Right ventricle myocardium superior (tissue), 1 donor: ENCODE data around the gene IRX2. TPM values are rescaled to one million over a fixed set of nuclear protein-coding genes. Genes with fewer than 3 reads are reported as not detected.

Experiments used
- ATAC-seq: fragments of 200-7000 bp; cut with Tn5 transposase; one replicate; pipeline ENCODE4 v1.9.1; 2020; ENCODE audit warnings: mild to moderate bottlenecking; ENCODE audit not compliant: poor library complexity
- DNase-seq: peaks from one replicate; pipeline ENCODE4 v3.0.0-alpha.2; 2020
- intact Hi-C: fragments of 100-400 bp; cut with DNase I; formaldehyde crosslinking; loops from one replicate; pipeline ENCODE4 v1.11.2; 2022
- total RNA-seq: library from RNA; stranded (reverse); fragmentation: NEBNext Ultra II Directional; extraction: Animal tissue kit (Norgen Biotek cat#: 25700); gene quantifications from one replicate; pipeline ENCODE4 v1.2.1, GENCODE V29; 2021
- donor health status: DM: no; HTN: yes; CAD: no; lungs with severe emphysema.

The IRX2 gene
- total RNA-seq, 1 donor from 2014 or later = 5.6 TPM

- DNase-seq = no peak
- intact Hi-C loops = no loop called here
These were observed 25.3 kb downstream of the IRX2 start for GRCh38 chr5:2725980-2726765.

DNA sequence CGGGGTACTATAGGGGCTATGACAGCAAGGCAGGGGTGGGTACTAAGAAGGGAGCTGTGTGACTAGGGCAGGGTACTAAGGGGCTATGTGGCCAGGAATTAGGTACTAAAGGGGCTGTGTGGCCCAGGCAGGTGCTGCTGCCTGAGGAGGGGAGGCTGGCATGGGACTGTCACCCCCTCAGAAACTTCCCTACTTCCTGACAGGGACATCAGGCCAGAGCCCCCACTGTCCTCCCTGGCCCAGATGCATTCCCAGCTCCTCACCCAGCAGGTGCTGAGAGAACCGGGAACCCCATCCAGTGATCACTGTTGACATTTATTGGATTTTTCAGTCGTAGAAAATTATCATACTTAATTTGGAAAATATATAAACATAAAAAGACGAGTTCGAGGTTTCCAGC lies 26.6 kb downstream of the IRX2 start:
- ATAC-seq (no peak), DNase-seq (no peak)
- intact Hi-C loops = no loop called here

More at GRCh38 chr5:2725980-2726765, 25.3 kb downstream of the IRX2 start:
- no peak for ATAC-seq

DNA sequence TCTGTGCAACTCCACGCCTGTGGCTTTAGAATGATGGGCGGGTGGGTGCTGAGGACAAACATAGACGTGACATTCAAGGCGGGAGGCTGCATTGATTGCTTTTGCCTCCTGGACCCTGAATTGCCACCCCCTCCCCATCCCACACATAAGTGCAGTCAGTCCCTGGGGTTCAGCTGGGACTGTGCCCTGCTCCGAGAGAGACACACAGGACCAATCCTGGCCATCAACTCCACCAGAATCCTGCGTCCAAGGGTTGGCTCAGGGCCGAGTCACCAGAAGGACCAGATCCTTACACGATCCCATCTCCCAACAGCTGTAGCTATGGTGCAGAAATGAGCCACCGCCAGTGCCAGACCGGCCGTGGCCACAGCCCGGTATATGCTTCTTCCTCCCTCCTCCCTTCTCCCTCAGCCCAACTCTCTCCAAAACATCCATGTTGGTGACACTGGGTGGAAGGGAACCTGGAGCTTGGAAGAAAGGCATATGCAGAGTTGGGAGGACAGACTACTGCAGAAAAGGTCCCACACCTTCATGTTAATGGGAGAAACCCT lies 27.4 kb downstream of the IRX2 start:
- intact Hi-C loops = no loop called here
- DNase-seq = no peak
- no peak for ATAC-seq

- intact Hi-C loops = no loop called here
- no peak for ATAC-seq
- DNase-seq = no peak
These were observed 28.6 kb downstream of the IRX2 start for GRCh38 chr5:2722901-2723300.

DNA sequence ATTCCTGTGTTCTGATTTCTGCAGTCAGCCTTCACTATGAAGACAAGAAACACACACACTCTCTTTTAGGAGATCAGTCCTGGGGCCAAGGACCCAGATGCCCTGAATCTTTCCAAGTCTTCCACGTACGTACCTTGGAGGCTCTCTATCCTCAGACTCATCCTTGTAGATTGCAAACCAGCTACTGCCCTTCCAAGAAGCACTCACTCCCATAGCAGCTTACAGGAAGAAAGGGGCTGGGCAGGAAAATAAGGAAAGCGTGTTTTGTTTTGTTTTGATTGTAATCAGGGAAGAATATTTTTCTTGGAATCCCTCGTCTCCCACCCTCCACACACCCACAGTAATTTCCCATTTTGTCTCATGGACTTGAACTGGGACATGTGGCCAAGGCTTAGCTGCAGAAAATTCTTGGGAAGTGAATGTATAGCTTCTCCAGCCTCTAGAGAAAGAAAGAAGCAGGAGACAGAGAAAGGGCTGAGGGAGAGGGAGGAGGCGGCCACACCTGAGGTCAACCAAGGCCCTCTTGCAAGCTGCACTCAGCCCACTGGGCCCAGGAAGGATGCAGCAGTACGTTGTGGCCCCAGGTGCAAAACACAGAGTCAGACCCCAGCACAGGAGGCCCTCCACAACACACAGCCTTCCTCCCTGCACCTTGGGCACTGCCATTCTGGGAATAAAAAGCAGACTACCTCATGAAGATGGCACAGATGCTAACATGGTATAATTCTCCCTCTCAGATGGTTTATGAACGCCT lies 29.9 kb downstream of the IRX2 start:
- ATAC-seq (no peak), DNase-seq (no peak)
- intact Hi-C loops = no loop called here

GRCh38 chr5:2719332-2719731 lies 32.1 kb downstream of the IRX2 start:
- DNase-seq (no peak), ATAC-seq (no peak)
- intact Hi-C loops = no loop called here

GRCh38 chr5:2718115-2718514 lies 33.4 kb downstream of the IRX2 start:
- intact Hi-C loops = no loop called here
- DNase-seq (no peak), ATAC-seq (no peak)

DNA sequence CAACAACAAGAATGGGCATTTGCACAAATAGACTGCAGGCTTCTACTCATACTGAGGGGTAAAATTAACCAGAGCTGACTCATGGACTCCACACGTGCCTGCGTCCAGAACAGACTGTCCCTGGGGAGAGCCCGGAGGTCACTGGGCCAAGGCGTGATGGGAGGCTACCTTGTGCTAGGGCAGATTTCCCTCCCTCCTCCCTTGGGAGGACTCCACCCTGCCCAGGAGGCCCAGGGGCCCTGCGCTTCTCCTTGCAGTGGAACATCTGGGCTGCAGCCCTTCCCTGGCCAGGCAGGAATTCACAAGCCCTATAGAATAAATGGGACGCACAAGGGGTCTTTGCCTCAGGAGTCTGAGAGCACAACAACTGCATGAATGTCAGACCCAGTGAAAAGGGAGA lies 35.6 kb downstream of the IRX2 start:
- intact Hi-C loops = no loop called here
- ATAC-seq (no peak), DNase-seq (no peak)

DNA sequence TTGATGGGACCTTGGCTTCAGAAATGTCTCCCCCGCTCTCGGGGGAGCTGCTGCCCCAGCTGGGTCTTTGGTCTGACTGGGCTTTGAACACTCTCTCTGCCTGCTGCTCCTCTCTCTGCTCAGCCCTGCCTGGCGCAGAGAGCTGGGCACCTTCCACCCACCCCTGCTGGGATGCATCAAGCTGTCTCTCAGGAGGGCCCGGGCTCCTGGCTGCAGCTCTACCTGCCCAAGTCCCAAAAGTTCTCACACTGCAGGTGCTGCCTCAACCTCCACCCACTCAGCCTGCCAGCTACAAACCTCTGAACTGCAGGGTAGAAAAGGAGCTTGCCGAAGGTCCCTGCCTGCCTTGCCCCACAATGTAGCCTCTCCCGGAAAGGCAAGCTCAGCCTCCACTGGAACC lies 36.7 kb downstream of the IRX2 start:
- intact Hi-C loops = no loop called here
- DNase-seq = no peak
- no peak for ATAC-seq

DNA sequence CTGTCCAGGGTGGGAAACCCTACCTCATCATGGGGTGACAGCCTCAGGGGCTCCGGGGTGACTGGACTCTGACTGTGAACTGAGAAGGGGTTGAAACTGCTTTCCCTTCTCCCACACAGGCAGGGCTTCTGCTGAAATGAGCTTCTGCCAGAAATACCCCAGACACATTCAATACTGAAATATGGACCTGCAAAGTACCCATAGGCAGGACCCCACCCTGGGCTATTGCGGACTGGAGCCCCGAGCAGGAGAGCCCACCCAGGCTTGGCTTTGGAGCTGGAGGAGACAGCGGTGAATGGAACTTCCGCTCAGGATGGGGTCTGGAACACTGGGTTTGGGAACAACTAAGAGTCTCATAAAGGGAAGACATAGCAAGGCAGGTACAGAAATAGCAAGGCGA lies 37.5 kb downstream of the IRX2 start:
- DNase-seq (no peak), ATAC-seq (no peak)
- intact Hi-C loops = no loop called here

- no peak for DNase-seq
- ATAC-seq = no peak
- intact Hi-C loops = no loop called here
These were observed 39.7 kb downstream of the IRX2 start for GRCh38 chr5:2711446-2712425.

DNA sequence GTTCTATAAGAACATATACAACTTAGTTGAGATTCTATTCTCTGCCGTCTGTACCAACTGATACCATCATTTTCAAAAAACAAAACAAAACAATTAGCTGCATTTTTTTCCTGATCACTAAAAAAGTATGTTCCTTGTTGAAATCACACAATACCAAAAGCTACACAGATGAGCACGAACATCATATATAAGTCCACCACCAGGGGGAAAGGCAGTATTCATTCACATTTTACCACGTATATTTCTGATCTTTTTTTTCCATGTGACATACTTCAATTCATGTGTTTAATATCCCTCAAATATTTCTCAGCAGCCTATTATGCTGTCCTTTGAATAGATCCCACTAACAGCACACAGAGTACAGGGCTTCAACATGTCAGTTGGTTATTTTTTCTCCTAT lies 40.6 kb downstream of the IRX2 start:
- DNase-seq (no peak), ATAC-seq (no peak)
- intact Hi-C loops = no loop called here

DNA sequence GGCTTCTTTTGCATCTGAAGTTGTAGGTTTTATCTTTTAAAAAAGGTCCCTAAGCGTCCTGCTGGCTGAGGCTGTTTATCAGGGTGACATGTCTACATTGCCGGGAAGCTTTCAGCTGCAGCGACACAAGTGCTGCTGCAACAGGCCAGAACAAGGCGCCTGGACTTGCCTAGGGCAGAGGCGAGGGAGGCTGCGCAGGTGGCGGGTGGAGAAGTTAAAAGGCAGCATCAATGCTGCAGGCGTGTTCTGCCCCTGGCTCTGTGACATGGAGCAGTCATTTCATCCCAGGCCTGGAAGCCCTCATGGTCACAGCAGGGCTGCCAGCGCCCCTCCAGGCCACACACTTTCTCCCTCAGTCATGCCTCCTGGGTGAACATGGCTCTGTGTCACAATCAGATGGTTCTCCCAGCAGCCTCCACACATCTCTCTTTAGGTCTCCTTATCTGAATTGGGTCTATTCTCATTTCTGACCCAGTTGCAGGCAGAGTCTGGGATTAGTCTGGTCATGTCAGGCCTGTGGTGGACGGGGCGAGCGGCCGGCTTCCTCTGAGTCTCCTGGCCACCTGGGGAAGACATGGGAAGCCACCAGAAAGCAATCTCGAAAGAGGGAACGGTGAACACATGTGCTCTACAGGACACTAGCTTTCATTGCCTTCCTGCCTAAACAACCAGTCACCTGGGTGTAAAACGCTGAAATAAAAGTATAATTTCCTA lies 41.3 kb downstream of the IRX2 start:
- no peak for DNase-seq
- ATAC-seq = no peak
- intact Hi-C loops = no loop called here

DNA sequence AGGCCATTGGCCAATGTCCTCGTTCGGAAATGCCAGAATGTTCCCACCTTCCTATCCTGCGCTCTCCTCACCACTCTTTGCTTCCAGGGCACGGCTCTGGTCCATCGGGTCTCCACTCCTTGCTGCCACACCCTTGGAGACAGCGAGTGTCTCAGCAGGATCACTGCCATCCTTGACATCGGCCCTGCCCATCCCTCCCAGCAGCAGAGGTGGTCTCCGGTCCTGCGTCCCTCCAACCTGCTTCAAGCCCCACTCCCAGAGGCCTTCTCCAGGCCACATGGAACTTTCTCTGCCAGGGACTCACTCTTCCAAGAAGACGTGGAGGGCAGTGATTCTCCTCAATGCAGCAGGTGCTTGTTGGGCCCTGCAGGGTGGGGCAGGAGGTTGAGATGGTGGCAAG lies 42.7 kb downstream of the IRX2 start:
- intact Hi-C loops = no loop called here
- no peak for DNase-seq
- no peak for ATAC-seq

DNA sequence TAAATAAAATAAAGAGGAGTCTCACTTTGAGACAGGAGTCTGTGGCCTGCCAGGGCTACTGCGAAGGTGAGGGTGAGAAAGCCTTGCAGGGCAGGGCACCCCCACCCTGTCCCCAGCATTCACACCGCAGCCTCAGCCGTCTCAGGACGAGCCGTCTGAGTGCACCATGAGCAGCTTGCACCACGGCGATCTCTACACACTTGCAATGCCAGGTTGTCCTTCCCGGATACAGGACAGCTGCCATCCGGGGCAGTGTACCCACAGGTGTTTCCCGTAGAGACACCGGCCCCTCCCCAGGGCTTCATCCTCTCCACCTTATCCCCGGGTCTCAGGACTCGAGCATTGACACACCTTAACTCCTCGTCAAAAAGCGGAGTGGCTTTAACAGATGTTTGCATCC lies 43.3 kb downstream of the IRX2 start:
- no peak for DNase-seq
- no peak for ATAC-seq
- intact Hi-C loops = no loop called here

DNA sequence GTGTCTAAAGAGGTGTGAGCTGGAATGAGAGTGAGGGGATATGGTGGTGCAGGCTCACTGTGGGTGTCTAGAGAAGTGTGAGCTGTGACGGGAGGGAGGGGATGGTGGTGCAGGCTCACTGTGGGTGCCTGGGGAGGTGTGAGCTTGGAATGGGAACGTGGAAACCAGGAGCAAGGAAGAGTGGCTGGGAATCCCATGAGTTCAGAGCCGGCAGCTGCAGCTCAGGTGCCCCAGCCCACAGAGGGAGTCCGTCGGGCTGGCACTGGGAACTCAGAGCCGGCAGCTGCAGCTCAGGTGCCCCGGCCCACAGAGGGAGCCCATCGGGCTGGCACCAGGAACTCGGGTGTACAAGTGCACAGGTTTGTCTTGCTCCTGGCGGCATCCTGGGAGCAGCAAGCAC lies 45.6 kb downstream of the IRX2 start:
- ATAC-seq (no peak), DNase-seq (no peak)
- intact Hi-C loops = no loop called here

DNA sequence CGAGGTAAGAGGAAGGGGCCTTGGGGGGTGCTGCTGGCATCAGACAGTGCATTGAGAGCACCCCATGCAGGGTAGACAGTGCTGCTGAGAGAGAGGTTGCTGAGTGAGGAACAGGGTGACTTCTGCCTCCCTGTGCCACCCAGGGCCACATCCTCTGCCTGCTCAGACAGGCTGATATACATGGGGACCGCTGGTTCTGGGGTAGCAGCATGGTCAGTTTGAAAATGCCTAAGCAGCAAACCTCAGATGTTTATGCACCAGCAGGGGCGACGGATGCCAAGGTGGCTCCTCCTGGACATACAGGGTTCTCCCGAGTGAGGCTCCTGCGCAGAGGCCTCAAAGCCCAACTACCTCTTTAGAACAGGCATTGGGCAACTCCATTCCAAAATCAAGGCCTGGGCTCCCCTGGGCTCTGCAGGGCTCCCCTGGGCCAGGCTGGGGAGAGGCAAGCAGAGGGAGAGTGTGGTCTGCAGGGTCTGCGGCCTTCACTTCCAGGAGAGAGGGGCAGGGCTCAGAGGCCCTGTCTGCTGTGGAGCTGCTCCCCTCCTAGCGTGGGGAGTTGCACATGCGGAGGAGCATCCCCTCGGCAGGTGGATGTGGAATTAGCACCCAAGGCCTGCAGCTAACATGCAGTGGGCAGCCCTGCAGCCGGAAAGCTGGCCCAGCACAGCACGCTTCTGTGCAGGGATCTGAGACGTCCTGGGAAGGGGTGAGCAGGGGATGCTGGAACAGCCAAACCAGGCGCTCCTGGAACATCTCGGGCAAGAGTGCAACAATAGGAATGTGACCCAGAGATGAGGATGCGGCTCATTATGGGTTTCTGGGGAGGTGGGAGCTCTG lies 46.5 kb downstream of the IRX2 start:
- ATAC-seq (no peak), DNase-seq (no peak)
- intact Hi-C loops = no loop called here

- intact Hi-C loops = no loop called here
These were observed 47.4 kb downstream of the IRX2 start for GRCh38 chr5:2704111-2704510.

More at GRCh38 chr5:2704111-2704510, 47.4 kb downstream of the IRX2 start:
- DNase-seq (no peak), ATAC-seq (no peak)
